HepG2 (cell line): Measurements from ENCODE around the gene TCL1A. TPM values are rescaled to one million over a fixed set of nuclear protein-coding genes. Genes with fewer than 3 reads are reported as not detected.

ENCODE experiments used
- ATAC-seq: fragments of 200-7000 bp; cut with Tn5 transposase; 3 replicates; pipeline ENCODE4 v1.9.1; 2020; ENCODE audit warnings: mild to moderate bottlenecking, moderate library complexity
- BruUV-seq: library from RNA; stranded (reverse); fragments of 400-500 nt; replicated peaks from 2 replicates; lab custom pipeline; 2021; lab: Mats Ljungman, UMichigan
- CTCF ChIA-PET: fragments of 300-600 bp; formaldehyde crosslinking; extraction: SDS; loops from one replicate; lab custom pipeline; 2021; ENCODE audit warnings: low total read pairs, inconsistent platforms, low intra/inter-chr PET ratio; lab: Yijun Ruan, JAX
- POLR2A ChIA-PET: fragments of 350-600 bp; sonication (Branson Sonifier 250); formaldehyde crosslinking; loops from one replicate; lab custom pipeline; 2020; ENCODE audit warnings: antibody characterized with exemption, inconsistent platforms; lab: Yijun Ruan, JAX
- DNase-seq: peaks from one replicate; pipeline ENCODE4 v3.0.0-alpha.2; 2015; ENCODE audit warnings: low spot score
- FAIRE-seq: peaks from 3 replicates; lab custom pipeline; 2011; peaks lifted over from hg19 to GRCh38; lab: Jason Lieb, UNC
- H2AFZ ChIP-seq: one replicate; pipeline ENCODE4 v1.6.1; 2011; ENCODE audit warnings: low read length, inconsistent platforms
- H3K27ac ChIP-seq: fragments of 300-600 bp; 3 replicates; pipeline ENCODE4 v1.8.0; 2011; ENCODE audit warnings: mixed run types, mild to moderate bottlenecking, mixed read lengths, low read length, inconsistent platforms; ENCODE audit not compliant: insufficient read depth; ENCODE audit errors: extremely low read length
- H3K27me3 ChIP-seq, 2 experiments: fragments of 200-600 bp in 1 of 2; 2 replicates in 1 of 2; 3 replicates in 1 of 2; pipeline versions ENCODE4 v1.6.0 to v1.8.0; 2011; ENCODE audit warnings: low read length in 2 of 2, mild to moderate bottlenecking in 2 of 2, moderate library complexity in 2 of 2, inconsistent platforms in 1 of 2; ENCODE audit not compliant: insufficient read depth in 2 of 2, control insufficient read depth in 1 of 2
- H3K36me3 ChIP-seq, 2 experiments: fragments of 200-600 bp in 1 of 2; replicated peaks in 1 of 2; 2 replicates in 1 of 2; 3 replicates in 1 of 2; pipeline versions ENCODE4 v1.5.1 to v1.8.0; 2011; ENCODE audit warnings: low read length in 2 of 2, inconsistent platforms in 1 of 2; ENCODE audit not compliant: insufficient read depth in 2 of 2, control insufficient read depth in 1 of 2
- H3K4me1 ChIP-seq: 2 replicates; pipeline ENCODE4 v1.5.1; 2012; ENCODE audit warnings: low read length, inconsistent platforms; ENCODE audit not compliant: insufficient read depth
- H3K4me2 ChIP-seq: 2 replicates; pipeline ENCODE4 v1.6.0; 2011; ENCODE audit warnings: low read depth, low read length, inconsistent platforms
- H3K4me3 ChIP-seq, 3 experiments: fragments of 200-600 bp in 1 of 3; sonication (generic), shearing (Covaris generic) in 1 of 3; replicated peaks in 1 of 3; 2 replicates each; pipeline ENCODE4 v1.5.1; 2011 to 2016; ENCODE audit warnings: low read length in 3 of 3, inconsistent platforms in 2 of 3, low read depth in 2 of 3, mild to moderate bottlenecking in 2 of 3, control low read depth in 1 of 3, mixed read lengths in 1 of 3; ENCODE audit not compliant: insufficient read depth in 1 of 3
- H3K79me2 ChIP-seq: one replicate; pipeline ENCODE4 v1.6.1; 2011; ENCODE audit warnings: low read length, inconsistent platforms; ENCODE audit not compliant: insufficient read depth
- H3K9ac ChIP-seq: 2 replicates; pipeline ENCODE4 v1.6.0; 2011; ENCODE audit warnings: mild to moderate bottlenecking, low read depth, low read length, inconsistent platforms; ENCODE audit not compliant: insufficient read depth
- H3K9me3 ChIP-seq: 2 replicates; pipeline ENCODE4 v1.5.1; 2012; ENCODE audit warnings: mild to moderate bottlenecking, low read length
- H4K20me1 ChIP-seq: 2 replicates; pipeline ENCODE4 v1.6.0; 2011; ENCODE audit warnings: inconsistent platforms, mild to moderate bottlenecking, low read length, moderate library complexity; ENCODE audit not compliant: insufficient read depth
- ATF6 ChIP-seq: sonication (generic); formaldehyde crosslinking; conservative IDR thresholded peaks from 2 replicates; pipeline ENCODE4 v1.4.0; 2020; ENCODE audit warnings: missing genetic modification reagents
- CAMTA2 ChIP-seq: sonication (generic); formaldehyde crosslinking; IDR thresholded peaks from 2 replicates; pipeline ENCODE4 v1.4.0; 2020; ENCODE audit warnings: mild to moderate bottlenecking, missing genetic modification reagents, borderline replicate concordance
- KLF12 ChIP-seq: sonication (generic); formaldehyde crosslinking; IDR thresholded peaks from 2 replicates; pipeline ENCODE4 v1.4.0; 2020; ENCODE audit warnings: missing genetic modification reagents, borderline replicate concordance
- PAF1 ChIP-seq: IDR thresholded peaks from 2 replicates; pipeline ENCODE4 v1.6.1; 2016; ENCODE audit warnings: missing genetic modification reagents, missing compliant biosample characterization
- XRCC5 ChIP-seq: fragments of 200-400 bp; formaldehyde crosslinking; optimal IDR thresholded peaks from 2 replicates; pipeline ENCODE3; 2017; ENCODE audit warnings: mild to moderate bottlenecking, low read length
- YEATS4 ChIP-seq: sonication (generic); formaldehyde crosslinking; IDR thresholded peaks from 2 replicates; pipeline ENCODE4 v1.4.0; 2020; ENCODE audit warnings: missing genetic modification reagents, borderline replicate concordance
- YY1 ChIP-seq: IDR thresholded peaks from 2 replicates; pipeline ENCODE4 v1.6.1; 2011; ENCODE audit warnings: low read length, low read depth, moderate library complexity, mild to moderate bottlenecking; ENCODE audit not compliant: insufficient read depth, insufficient replicate concordance
- ZBTB25 ChIP-seq: IDR thresholded peaks from 2 replicates; pipeline ENCODE4 v1.6.1; 2018; ENCODE audit warnings: missing genetic modification reagents
- ZBTB44 ChIP-seq: sonication (generic); formaldehyde crosslinking; IDR thresholded peaks from 2 replicates; pipeline ENCODE4 v1.4.0; 2020; ENCODE audit warnings: missing genetic modification reagents
- ZBTB49 ChIP-seq: sonication (generic); formaldehyde crosslinking; IDR thresholded peaks from 2 replicates; pipeline ENCODE4 v1.4.0; 2020; ENCODE audit warnings: missing genetic modification reagents, borderline replicate concordance
- ZNF567 ChIP-seq: sonication (generic); formaldehyde crosslinking; IDR thresholded peaks from 2 replicates; pipeline ENCODE4 v1.8.1; 2023; ENCODE audit warnings: mild to moderate bottlenecking, missing genetic modification reagents, borderline replicate concordance
- ZNF605 ChIP-seq: sonication (generic); formaldehyde crosslinking; IDR thresholded peaks from 2 replicates; pipeline ENCODE4 v1.8.0; 2022; ENCODE audit warnings: mild to moderate bottlenecking, missing genetic modification reagents
- ZNF788 ChIP-seq: sonication (generic); formaldehyde crosslinking; IDR thresholded peaks from 2 replicates; pipeline ENCODE4 v1.5.0; 2020; ENCODE audit warnings: mild to moderate bottlenecking, missing genetic modification reagents, borderline replicate concordance
- WGBS: methylation state at CpG from one replicate; pipeline ENCODE4 v1.1.6; 2017; ENCODE audit warnings: low lambda C conversion rate; 5-methylcytosine and 5-hydroxymethylcytosine counted together
- in situ Hi-C: cut with HindIII; loops from 2 replicates; pipeline ENCODE4 v1.10.0; 2017; ENCODE audit warnings: low pct_unique_long_range_greater_than_20kb; ENCODE audit not compliant: extremely low pct_ligation_motif_present
- intact Hi-C: fragments of 100-400 bp; cut with micrococcal nuclease; formaldehyde crosslinking; loops from one replicate; pipeline ENCODE4 v1.10.0; 2022; ENCODE audit not compliant: unreplicated experiment
- polyA plus RNA-seq, 8 experiments: library from polyadenylated mRNA; depleted of rRNA in 3 of 8; stranded (reverse) in 7 of 8; unstranded in 1 of 8; fragments of >200 nt; fragmentation: Illumina TruSeq in 4 of 8; extraction: Trizol in 4 of 8; gene quantifications; 2 replicates each; pipeline versions ENCODE4 v1.2.1 to v1.2.3, GENCODE V29; 2011 to 2016; ENCODE audit warnings: low read depth in 4 of 8, missing spikeins in 1 of 8, mixed read lengths in 1 of 8; ENCODE audit not compliant: insufficient read depth in 1 of 8
- total RNA-seq, 5 experiments: library from RNA; depleted of rRNA; stranded (reverse); fragments of >200 nt; fragmentation: Illumina TruSeq; extraction: Trizol; gene quantifications; 2 replicates each; pipeline ENCODE4 v1.2.3, GENCODE V29; 2016; ENCODE audit warnings: low read depth in 1 of 5
- TF ChIP-seq, protein P1 (sequence below): sonication (generic); formaldehyde crosslinking; IDR thresholded peaks from 2 replicates; pipeline ENCODE4 v1.4.0; 2020; ENCODE audit warnings: missing genetic modification reagents
- TF ChIP-seq, protein P2 (sequence below): sonication (generic); formaldehyde crosslinking; IDR thresholded peaks from 2 replicates; pipeline ENCODE4 v1.4.0; 2020; ENCODE audit warnings: low read depth, mild to moderate bottlenecking, missing genetic modification reagents

Gene TCL1A
- total and polyA plus RNA-seq, 2 of the 13 experiments (the other 11 are each of a cell fraction or from before 2014, with no cell fraction given): not detected

DNA sequence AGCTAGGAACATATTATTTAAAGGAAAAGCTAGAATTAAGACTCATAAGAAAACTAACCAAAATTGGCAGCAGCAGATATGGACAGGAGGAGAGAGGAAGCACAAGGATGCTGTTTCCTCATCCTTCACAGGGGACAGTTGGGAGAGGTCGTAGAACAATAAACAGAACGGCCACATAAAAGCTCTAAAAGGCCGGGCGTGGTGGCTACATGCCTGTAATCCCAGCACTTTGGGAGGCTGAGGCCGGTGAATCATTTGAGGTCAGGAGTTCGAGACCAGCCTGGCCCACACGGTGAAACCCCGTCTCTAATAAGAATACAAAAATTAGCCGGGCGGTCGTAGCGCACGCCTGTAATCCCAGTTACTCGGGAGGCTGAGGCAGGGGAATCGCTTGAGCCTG is 17.2 kb downstream of the TCL1A start:
- CTCF ChIA-PET: no interaction called here
- in situ Hi-C loops (no loop called here), intact Hi-C loops (no loop called here)
- FAIRE-seq (no peak), ATAC-seq (no peak), DNase-seq (no peak)
- no peak overlapping the region for H3K4me3 ChIP-seq
- no peaks in the 10 kb centered on the region for H3K4me1 ChIP-seq
- no peak overlapping the region for H3K4me2 ChIP-seq
- H3K27me3 ChIP-seq: peaks cover 4 to 14% of the 10 kb centered on the region in 2 experiments; a peak in 4 of 5 replicates
- no peak overlapping the region for H2AFZ ChIP-seq
- no peaks in the 10 kb centered on the region for H3K79me2 ChIP-seq
- WGBS: 44% methylated on average over 15 of the region's 15 CpGs
- no peak overlapping the region for H3K9ac ChIP-seq
- H3K27ac ChIP-seq: no peak overlapping the region
- H4K20me1 ChIP-seq: no peaks in the 10 kb centered on the region
- H3K36me3 ChIP-seq: no peaks in the 10 kb centered on the region
- H3K9me3 ChIP-seq: no peaks in the 10 kb centered on the region
- BruUV-seq: no TSS peak
- POLR2A ChIA-PET: no interaction called here
- TF ChIP-seq CAMTA2 (CRISPR knock-in tag): no peak
- no peak for TF ChIP-seq YEATS4 (CRISPR knock-in tag)
- no peak for TF ChIP-seq ZBTB25 (CRISPR knock-in tag)
- TF ChIP-seq, protein P1, sequence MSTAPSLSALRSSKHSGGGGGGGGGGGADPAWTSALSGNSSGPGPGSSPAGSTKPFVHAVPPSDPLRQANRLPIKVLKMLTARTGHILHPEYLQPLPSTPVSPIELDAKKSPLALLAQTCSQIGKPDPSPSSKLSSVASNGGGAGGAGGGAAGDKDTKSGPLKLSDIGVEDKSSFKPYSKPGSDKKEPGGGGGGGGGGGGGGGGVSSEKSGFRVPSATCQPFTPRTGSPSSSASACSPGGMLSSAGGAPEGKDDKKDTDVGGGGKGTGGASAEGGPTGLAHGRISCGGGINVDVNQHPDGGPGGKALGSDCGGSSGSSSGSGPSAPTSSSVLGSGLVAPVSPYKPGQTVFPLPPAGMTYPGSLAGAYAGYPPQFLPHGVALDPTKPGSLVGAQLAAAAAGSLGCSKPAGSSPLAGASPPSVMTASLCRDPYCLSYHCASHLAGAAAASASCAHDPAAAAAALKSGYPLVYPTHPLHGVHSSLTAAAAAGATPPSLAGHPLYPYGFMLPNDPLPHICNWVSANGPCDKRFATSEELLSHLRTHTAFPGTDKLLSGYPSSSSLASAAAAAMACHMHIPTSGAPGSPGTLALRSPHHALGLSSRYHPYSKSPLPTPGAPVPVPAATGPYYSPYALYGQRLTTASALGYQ: no peak
- no peak for TF ChIP-seq ZNF567
- no peak for TF ChIP-seq KLF12 (CRISPR knock-in tag)
- TF ChIP-seq ZBTB49: no peak
- TF ChIP-seq YY1: no peak
- TF ChIP-seq, protein P2, sequence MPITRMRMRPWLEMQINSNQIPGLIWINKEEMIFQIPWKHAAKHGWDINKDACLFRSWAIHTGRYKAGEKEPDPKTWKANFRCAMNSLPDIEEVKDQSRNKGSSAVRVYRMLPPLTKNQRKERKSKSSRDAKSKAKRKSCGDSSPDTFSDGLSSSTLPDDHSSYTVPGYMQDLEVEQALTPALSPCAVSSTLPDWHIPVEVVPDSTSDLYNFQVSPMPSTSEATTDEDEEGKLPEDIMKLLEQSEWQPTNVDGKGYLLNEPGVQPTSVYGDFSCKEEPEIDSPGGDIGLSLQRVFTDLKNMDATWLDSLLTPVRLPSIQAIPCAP (CRISPR knock-in tag): no peak
- no peak for TF ChIP-seq ZNF788 (CRISPR knock-in tag)
- TF ChIP-seq XRCC5: no peak
- TF ChIP-seq ZBTB44 (CRISPR knock-in tag): no peak
- TF ChIP-seq ZNF605: no peak
- no peak for TF ChIP-seq ATF6 (CRISPR knock-in tag)
- no peak for TF ChIP-seq PAF1
